Panc1 (cell line): ENCODE measurements around the gene M6PR. TPM values are rescaled to one million over a fixed set of nuclear protein-coding genes. Genes with fewer than 3 reads are reported as not detected.

Experiments used
- ATAC-seq: fragments of 200-7000 bp; cut with Tn5 transposase; 2 replicates; pipeline ENCODE4 v1.9.1; 2020; ENCODE audit warnings: mild to moderate bottlenecking, moderate library complexity
- BruUV-seq: library from RNA; stranded (reverse); fragments of 400-500 nt; replicated peaks from 2 replicates; lab custom pipeline; 2021; lab: Mats Ljungman, UMichigan
- CTCF ChIA-PET: fragments of 300-600 bp; sonication (Branson Sonifier 250); formaldehyde crosslinking; loops from one replicate; lab custom pipeline; 2022; ENCODE audit warnings: antibody characterized with exemption; lab: Charles Lee
- POLR2A ChIA-PET: fragments of 300-600 bp; sonication (Branson Sonifier 250); formaldehyde crosslinking; loops from one replicate; lab custom pipeline; 2022; ENCODE audit warnings: antibody characterized with exemption; lab: Charles Lee
- DNase-seq: peaks from one replicate; pipeline ENCODE4 v3.0.0-alpha.2; 2010; ENCODE audit warnings: low read depth, low spot score
- H3K27ac ChIP-seq: 2 replicates; pipeline ENCODE4 v1.5.1; 2011; ENCODE audit warnings: mild to moderate bottlenecking, low read length, inconsistent platforms
- H3K27me3 ChIP-seq: fragments of 200-500 bp; sonication (Bioruptor generic); 2 replicates; pipeline ENCODE4 v1.6.0; 2014; ENCODE audit warnings: low read length, inconsistent platforms; ENCODE audit not compliant: control insufficient read depth, insufficient read depth
- H3K36me3 ChIP-seq: fragments of 200-500 bp; sonication (Bioruptor generic); 2 replicates; pipeline ENCODE4 v1.5.1; 2014; ENCODE audit warnings: inconsistent platforms, mild to moderate bottlenecking, low read length, moderate library complexity; ENCODE audit not compliant: control insufficient read depth, insufficient read depth
- H3K4me1 ChIP-seq: 2 replicates; pipeline ENCODE4 v1.5.1; 2011; ENCODE audit warnings: inconsistent platforms, mild to moderate bottlenecking, low read length, moderate library complexity; ENCODE audit not compliant: control insufficient read depth, insufficient read depth
- H3K4me3 ChIP-seq, 2 experiments: 2 replicates each; pipeline ENCODE4 v1.5.1; 2011 to 2012; ENCODE audit warnings: low read depth in 2 of 2, low read length in 2 of 2, mild to moderate bottlenecking in 2 of 2, inconsistent platforms in 1 of 2, moderate library complexity in 1 of 2
- H3K9me3 ChIP-seq: fragments of 200-500 bp; sonication (Bioruptor generic); 2 replicates; pipeline ENCODE4 v1.5.1; 2014; ENCODE audit warnings: low read depth, mild to moderate bottlenecking, inconsistent platforms, low read length, moderate library complexity; ENCODE audit not compliant: control insufficient read depth, insufficient read depth
- CTCF ChIP-seq: fragments of 450-650 bp; IDR thresholded peaks from 2 replicates; pipeline ENCODE4 v1.5.1; 2017; ENCODE audit warnings: mild to moderate bottlenecking
- POLR2AphosphoS5 ChIP-seq: IDR thresholded peaks from 2 replicates; pipeline ENCODE4 v1.6.1; 2012; ENCODE audit warnings: mild to moderate bottlenecking, low read depth, low read length, moderate library complexity
- REST ChIP-seq, 2 experiments: IDR thresholded peaks; 2 replicates each; pipeline ENCODE4 v1.6.1; 2011 to 2012; ENCODE audit warnings: low read depth in 2 of 2, control low read depth in 1 of 2, low read length in 1 of 2, mild to moderate bottlenecking in 1 of 2, moderate library complexity in 1 of 2; ENCODE audit not compliant: insufficient read depth in 1 of 2
- SIN3A ChIP-seq: IDR thresholded peaks from 2 replicates; pipeline ENCODE4 v1.6.1; 2012; ENCODE audit warnings: low read depth, mild to moderate bottlenecking, low read length, moderate library complexity, borderline replicate concordance; ENCODE audit not compliant: insufficient read depth
- TCF7L2 ChIP-seq: IDR thresholded peaks from 2 replicates; pipeline ENCODE4 v1.6.1; 2011; ENCODE audit warnings: mild to moderate bottlenecking, low read depth, low read length, inconsistent platforms
- in situ Hi-C: cut with HindIII; loops from 2 replicates; pipeline ENCODE4 v1.10.0; 2016; ENCODE audit warnings: low sequenced_read_pairs, low pct_unique_long_range_greater_than_20kb
- intact Hi-C: fragments of 100-400 bp; cut with micrococcal nuclease; formaldehyde crosslinking; loops from one replicate; pipeline ENCODE4 v1.10.0; 2022; ENCODE audit not compliant: unreplicated experiment
- total RNA-seq: library from RNA; stranded (reverse); gene quantifications from one replicate; pipeline ENCODE4 v1.2.1, GENCODE V29; 2021; ENCODE audit not compliant: unreplicated experiment

The M6PR gene
- total RNA-seq, 1 experiment from 2014 or later = 161 TPM

- Histone ChIP-seq H3K27ac (no peak overlapping the region), H3K4me1 (peaks cover 9% of the 10 kb centered on the region), H3K36me3 (no peaks in the 10 kb centered on the region; the same call in 1 of the 2 replicates), H3K27me3 (no peaks in the 10 kb centered on the region), H3K4me3 (no peak overlapping the region), H3K9me3 (no peaks in the 10 kb centered on the region)
- in situ Hi-C loops = no loop called here
- ChIA-PET POLR2A (interaction anchor here (0.7 kb wide), 1 partner anchor 18 kb away, joined by 3 read pairs; no protein-coding TSS in a partner anchor), CTCF (no interaction called here)
- TF ChIP-seq REST (IDR thresholded peaks at IDR 0.05; ENCODE audit: insufficient read depth in 1 of 2, low read depth in 2 of 2, low read length in 1 of 2) = no peak
- no peak for TF ChIP-seq POLR2AphosphoS5
- TF ChIP-seq TCF7L2 = no peak
- no peak for TF ChIP-seq SIN3A
- no peak for TF ChIP-seq CTCF
- ATAC-seq = no peak
- BruUV-seq = no TSS peak
- DNase-seq = no peak
- intact Hi-C loops = no loop called here
Measured at GRCh38 chr12:8911606-8912268, 37.7 kb downstream of the M6PR start.

- ChIA-PET POLR2A (no interaction called here), CTCF (no interaction called here)
- Histone ChIP-seq H3K4me3 (no peak overlapping the region), H3K9me3 (no peaks in the 10 kb centered on the region), H3K36me3 (no peaks in the 10 kb centered on the region; the same call in 1 of the 2 replicates), H3K27ac (no peak overlapping the region), H3K4me1 (peaks cover 7% of the 10 kb centered on the region), H3K27me3 (no peaks in the 10 kb centered on the region)
- DNase-seq (no peak), ATAC-seq (no peak)
- no TSS peak for BruUV-seq
- intact Hi-C loops = no loop called here
- TF ChIP-seq REST (IDR thresholded peaks at IDR 0.05; ENCODE audit: insufficient read depth in 1 of 2, low read depth in 2 of 2, low read length in 1 of 2) (no peak), CTCF (no peak), SIN3A (no peak), POLR2AphosphoS5 (no peak)
- in situ Hi-C loops = no loop called here
Measured at GRCh38 chr12:8909752-8910151, 39.7 kb downstream of the M6PR start.
